ENCODE data around the gene SEPTIN10. TPM values are rescaled to one million over a fixed set of nuclear protein-coding genes. Genes with fewer than 3 reads are reported as not detected.

Gene SEPTIN10
- total and polyA plus RNA-seq, 7 experiments from 2014 or later, result 0.53 to 5.9 (median 2.0) TPM

GRCh38 chr2:109510136-109511028 lies 103.4 kb downstream of the SEPTIN10 start:
- peak overlapping the region in 4 of 9 donors; percentile 22 to 46 (median 44) for H3K27ac Mint-ChIP-seq
- intact Hi-C loops (cut with micrococcal nuclease), result loop anchor here (1.0 to 10.0 kb wide), 8 partner anchors 161 to 723 kb away; partner anchors contain the start of gene CCDC138 (in 1 of the 2)
- no peaks in the 10 kb centered on the region for H3K9me3 ChIP-seq (ENCODE audit: control insufficient read depth in 2 of 3, low read length in 3 of 3)
- H3K36me3 ChIP-seq (ENCODE audit: control insufficient read depth in 2 of 3, insufficient read depth in 3 of 3, low read length in 3 of 3), result no peaks in the 10 kb centered on the region
- peaks cover 0 to 7% (median 4%) of the 10 kb centered on the region in 7 donors for H3K4me1 Mint-ChIP-seq
- no peak overlapping the region for H3K27ac ChIP-seq (ENCODE audit: low read depth, low read length)
- no peaks in the 10 kb centered on the region for H3K9me3 Mint-ChIP-seq
- peaks cover 0 to 2% of the 10 kb centered on the region in 2 donors for H3K4me1 ChIP-seq (ENCODE audit: control insufficient read depth in 2 of 2, insufficient read depth in 2 of 2, low read length in 2 of 2)
- no peak overlapping the region for H3K4me3 Mint-ChIP-seq
- no peaks in the 10 kb centered on the region for H3K36me3 Mint-ChIP-seq
- DNase-seq (peak; percentile 56 to 83 (median 74)), ATAC-seq (peak; percentile 80)
- no peaks in the 10 kb centered on the region for H3K27me3 Mint-ChIP-seq
- POLR2A ChIA-PET, result interaction anchor here (0.8 to 1.2 kb wide), 4 partner anchors 382 to 522 kb away, joined by 3 read pairs; partner anchors contain the start of gene EDAR
- CTCF ChIA-PET, result interaction anchor here (0.6 to 4.4 kb wide), 22 partner anchors 9 to 688 kb away, joined by 3 to 31 read pairs (median 3); partner anchors contain the start of gene SH3RF3
- no peaks in the 10 kb centered on the region for H3K27me3 ChIP-seq (ENCODE audit: control insufficient read depth in 2 of 2, insufficient read depth in 2 of 2, low read length in 2 of 2)
- no peak overlapping the region for H3K4me3 ChIP-seq (ENCODE audit: low read length)

GRCh38 chr2:109508556-109508955 lies 105.2 kb downstream of the SEPTIN10 start:
- H3K9me3 ChIP-seq (ENCODE audit: control insufficient read depth in 2 of 3, low read length in 3 of 3), result no peaks in the 10 kb centered on the region
- H3K4me3 ChIP-seq (ENCODE audit: low read length), result no peak overlapping the region
- DNase-seq (no peak), ATAC-seq (no peak)
- H3K27ac ChIP-seq (ENCODE audit: low read depth, low read length), result no peak overlapping the region
- no peaks in the 10 kb centered on the region for H3K9me3 Mint-ChIP-seq
- peaks cover 0 to 7% (median 3%) of the 10 kb centered on the region in 7 donors for H3K4me1 Mint-ChIP-seq
- H3K36me3 Mint-ChIP-seq, result no peaks in the 10 kb centered on the region
- no peaks in the 10 kb centered on the region for H3K36me3 ChIP-seq (ENCODE audit: control insufficient read depth in 2 of 3, insufficient read depth in 3 of 3, low read length in 3 of 3)
- H3K27me3 ChIP-seq (ENCODE audit: control insufficient read depth in 2 of 2, insufficient read depth in 2 of 2, low read length in 2 of 2), result no peaks in the 10 kb centered on the region
- H3K27me3 Mint-ChIP-seq, result no peaks in the 10 kb centered on the region
- intact Hi-C loops (cut with micrococcal nuclease), result no loop called here
- no peak overlapping the region for H3K4me3 Mint-ChIP-seq
- ChIA-PET POLR2A (no interaction called here), CTCF (interaction anchor here (2.1 to 4.4 kb wide), 2 partner anchors 380 to 655 kb away, joined by 15 to 31 read pairs; partner anchors contain the start of gene SH3RF3)
- peaks cover 0 to 2% of the 10 kb centered on the region in 2 donors for H3K4me1 ChIP-seq (ENCODE audit: control insufficient read depth in 2 of 2, insufficient read depth in 2 of 2, low read length in 2 of 2)
- H3K27ac Mint-ChIP-seq, result peak overlapping the region in 1 of 9 donors; percentile 20

- H3K36me3 ChIP-seq (ENCODE audit: control insufficient read depth in 2 of 3, insufficient read depth in 3 of 3, low read length in 3 of 3), result no peaks in the 10 kb centered on the region
- no peak overlapping the region for H3K27ac Mint-ChIP-seq
- no peaks in the 10 kb centered on the region for H3K27me3 ChIP-seq (ENCODE audit: control insufficient read depth in 2 of 2, insufficient read depth in 2 of 2, low read length in 2 of 2)
- H3K36me3 Mint-ChIP-seq, result no peaks in the 10 kb centered on the region
- ATAC-seq (no peak), DNase-seq (no peak)
- H3K9me3 ChIP-seq (ENCODE audit: control insufficient read depth in 2 of 3, low read length in 3 of 3), result no peaks in the 10 kb centered on the region
- H3K4me1 Mint-ChIP-seq, result peaks cover 0 to 7% (median 3%) of the 10 kb centered on the region in 7 donors
- ChIA-PET POLR2A (interaction anchor here (0.6 kb wide), 1 partner anchor 71 kb away, joined by 3 read pairs; no protein-coding TSS in a partner anchor), CTCF (interaction anchor here (4.4 kb wide), 1 partner anchor 380 kb away, joined by 31 read pairs; the partner anchor contains the start of gene SH3RF3)
- no peaks in the 10 kb centered on the region for H3K9me3 Mint-ChIP-seq
- H3K4me3 ChIP-seq (ENCODE audit: low read length), result no peak overlapping the region
- H3K4me3 Mint-ChIP-seq, result no peak overlapping the region
- no peak overlapping the region for H3K27ac ChIP-seq (ENCODE audit: low read depth, low read length)
- peaks cover 0 to 2% of the 10 kb centered on the region in 2 donors for H3K4me1 ChIP-seq (ENCODE audit: control insufficient read depth in 2 of 2, insufficient read depth in 2 of 2, low read length in 2 of 2)
- H3K27me3 Mint-ChIP-seq, result no peaks in the 10 kb centered on the region
- intact Hi-C loops (cut with micrococcal nuclease), result no loop called here
Observed at GRCh38 chr2:109507828-109508227, 105.9 kb downstream of the SEPTIN10 start.

- ChIA-PET POLR2A (interaction anchor here (0.6 kb wide), 1 partner anchor 71 kb away, joined by 3 read pairs; no protein-coding TSS in a partner anchor), CTCF (interaction anchor here (4.4 kb wide), 1 partner anchor 379 kb away, joined by 31 read pairs; the partner anchor contains the start of gene SH3RF3)
- Histone ChIP-seq H3K9me3 (ENCODE audit: control insufficient read depth in 2 of 3, low read length in 3 of 3) (no peaks in the 10 kb centered on the region), H3K4me1 (ENCODE audit: control insufficient read depth in 2 of 2, insufficient read depth in 2 of 2, low read length in 2 of 2) (peaks cover 0 to 2% of the 10 kb centered on the region in 2 donors), H3K27me3 (ENCODE audit: control insufficient read depth in 2 of 2, insufficient read depth in 2 of 2, low read length in 2 of 2) (no peaks in the 10 kb centered on the region), H3K4me3 (ENCODE audit: low read length) (no peak overlapping the region), H3K27ac (ENCODE audit: low read depth, low read length) (no peak overlapping the region), H3K36me3 (ENCODE audit: control insufficient read depth in 2 of 3, insufficient read depth in 3 of 3, low read length in 3 of 3) (no peaks in the 10 kb centered on the region)
- DNase-seq (no peak), ATAC-seq (no peak)
- no peaks in the 10 kb centered on the region for H3K9me3 Mint-ChIP-seq
- no peaks in the 10 kb centered on the region for H3K36me3 Mint-ChIP-seq
- no peak overlapping the region for H3K27ac Mint-ChIP-seq
- H3K4me1 Mint-ChIP-seq, result peaks cover 0 to 7% (median 3%) of the 10 kb centered on the region in 7 donors
- H3K27me3 Mint-ChIP-seq, result no peaks in the 10 kb centered on the region
- no peak overlapping the region for H3K4me3 Mint-ChIP-seq
- intact Hi-C loops (cut with micrococcal nuclease), result no loop called here
Observed at GRCh38 chr2:109507217-109507616, 106.5 kb downstream of the SEPTIN10 start.

- H3K9me3 Mint-ChIP-seq, result no peaks in the 10 kb centered on the region
- H3K4me1 ChIP-seq (ENCODE audit: control insufficient read depth in 2 of 2, insufficient read depth in 2 of 2, low read length in 2 of 2), result no peaks in the 10 kb centered on the region
- intact Hi-C loops (cut with micrococcal nuclease), result no loop called here
- no peak overlapping the region for H3K4me3 ChIP-seq (ENCODE audit: low read length)
- H3K4me3 Mint-ChIP-seq, result no peak overlapping the region
- H3K9me3 ChIP-seq (ENCODE audit: control insufficient read depth in 2 of 3, low read length in 3 of 3), result no peaks in the 10 kb centered on the region
- POLR2A ChIA-PET, result no interaction called here
- DNase-seq (no peak), ATAC-seq (no peak)
- H3K36me3 ChIP-seq (ENCODE audit: control insufficient read depth in 2 of 3, insufficient read depth in 3 of 3, low read length in 3 of 3), result no peaks in the 10 kb centered on the region
- no peaks in the 10 kb centered on the region for H3K27me3 ChIP-seq (ENCODE audit: control insufficient read depth in 2 of 2, insufficient read depth in 2 of 2, low read length in 2 of 2)
- no peaks in the 10 kb centered on the region for H3K27me3 Mint-ChIP-seq
- H3K36me3 Mint-ChIP-seq, result no peaks in the 10 kb centered on the region
- CTCF ChIA-PET, result no interaction called here
- no peaks in the 10 kb centered on the region for H3K4me1 Mint-ChIP-seq
- no peak overlapping the region for H3K27ac ChIP-seq (ENCODE audit: low read depth, low read length)
- H3K27ac Mint-ChIP-seq, result peak overlapping the region in 1 of 9 donors; percentile 54
Observed at GRCh38 chr2:109503191-109503590, 110.6 kb downstream of the SEPTIN10 start.

- Mint-ChIP-seq H3K27ac (no peak overlapping the region), H3K4me1 (no peaks in the 10 kb centered on the region), H3K36me3 (peaks cover 0 to 4% (median 0%) of the 10 kb centered on the region in 5 donors), H3K4me3 (no peak overlapping the region), H3K27me3 (no peaks in the 10 kb centered on the region), H3K9me3 (no peaks in the 10 kb centered on the region)
- ChIA-PET CTCF (no interaction called here), POLR2A (no interaction called here)
- no peak overlapping the region for H3K27ac ChIP-seq (ENCODE audit: low read depth, low read length)
- H3K27me3 ChIP-seq (ENCODE audit: control insufficient read depth in 2 of 2, insufficient read depth in 2 of 2, low read length in 2 of 2), result no peaks in the 10 kb centered on the region
- ATAC-seq (no peak), DNase-seq (no peak)
- no peaks in the 10 kb centered on the region for H3K9me3 ChIP-seq (ENCODE audit: control insufficient read depth in 2 of 3, low read length in 3 of 3)
- H3K4me3 ChIP-seq (ENCODE audit: low read length), result no peak overlapping the region
- no peaks in the 10 kb centered on the region for H3K4me1 ChIP-seq (ENCODE audit: control insufficient read depth in 2 of 2, insufficient read depth in 2 of 2, low read length in 2 of 2)
- intact Hi-C loops (cut with micrococcal nuclease), result no loop called here
- peaks cover 0 to 3% (median 0%) of the 10 kb centered on the region in 3 experiments for H3K36me3 ChIP-seq (ENCODE audit: control insufficient read depth in 2 of 3, insufficient read depth in 3 of 3, low read length in 3 of 3)
Observed at GRCh38 chr2:109501461-109501860, 112.3 kb downstream of the SEPTIN10 start.
